OCI-LY1 (cell line): ENCODE measurements around the gene MVB12B.

Source experiments
- EZH2 ChIP-seq: fragments of 200-600 bp; sonication (generic), shearing (Covaris generic); IDR thresholded peaks from 2 replicates; pipeline ENCODE4 v1.8.0; 2017; ENCODE audit warnings: borderline replicate concordance, mixed run types, mild to moderate bottlenecking, antibody characterized with exemption, low read length, moderate library complexity, mixed read lengths
- TF ChIP-seq, protein P1 (sequence below): fragments of 200-600 bp; sonication (generic), shearing (Covaris generic); IDR thresholded peaks from 2 replicates; pipeline ENCODE4 v1.5.1; 2017; ENCODE audit warnings: mild to moderate bottlenecking, antibody characterized with exemption, low read length, moderate library complexity, mixed read lengths

GRCh38 chr9:126505697-126506346, 179.2 kb downstream of the MVB12B start:
- TF ChIP-seq, protein P1, sequence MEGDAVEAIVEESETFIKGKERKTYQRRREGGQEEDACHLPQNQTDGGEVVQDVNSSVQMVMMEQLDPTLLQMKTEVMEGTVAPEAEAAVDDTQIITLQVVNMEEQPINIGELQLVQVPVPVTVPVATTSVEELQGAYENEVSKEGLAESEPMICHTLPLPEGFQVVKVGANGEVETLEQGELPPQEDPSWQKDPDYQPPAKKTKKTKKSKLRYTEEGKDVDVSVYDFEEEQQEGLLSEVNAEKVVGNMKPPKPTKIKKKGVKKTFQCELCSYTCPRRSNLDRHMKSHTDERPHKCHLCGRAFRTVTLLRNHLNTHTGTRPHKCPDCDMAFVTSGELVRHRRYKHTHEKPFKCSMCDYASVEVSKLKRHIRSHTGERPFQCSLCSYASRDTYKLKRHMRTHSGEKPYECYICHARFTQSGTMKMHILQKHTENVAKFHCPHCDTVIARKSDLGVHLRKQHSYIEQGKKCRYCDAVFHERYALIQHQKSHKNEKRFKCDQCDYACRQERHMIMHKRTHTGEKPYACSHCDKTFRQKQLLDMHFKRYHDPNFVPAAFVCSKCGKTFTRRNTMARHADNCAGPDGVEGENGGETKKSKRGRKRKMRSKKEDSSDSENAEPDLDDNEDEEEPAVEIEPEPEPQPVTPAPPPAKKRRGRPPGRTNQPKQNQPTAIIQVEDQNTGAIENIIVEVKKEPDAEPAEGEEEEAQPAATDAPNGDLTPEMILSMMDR, result no peak
- TF ChIP-seq EZH2, result no peak
